ENCODE data around the gene VRK1. TPM values are rescaled to one million over a fixed set of nuclear protein-coding genes. Genes with fewer than 3 reads are reported as not detected.

The VRK1 gene
- total RNA-seq, 4 donors from 2014 or later = 3.8 to 7.0 (median 5.4) TPM

GRCh38 chr14:96830946-96831345, 33.8 kb downstream of the VRK1 start:
- Histone ChIP-seq H3K27me3 (no peaks in the 10 kb centered on the region), H3K36me3 (no peaks in the 10 kb centered on the region), H3K9me3 (no peaks in the 10 kb centered on the region), H3K27ac (no peak overlapping the region), H3K4me1 (peaks cover 0 to 5% of the 10 kb centered on the region in 2 donors), H3K4me3 (no peak overlapping the region)
- TF ChIP-seq CTCF (IDR thresholded peaks at IDR 0.05 in 4 of 5, conservative IDR thresholded peaks at IDR 0.05 in 1 of 5) = no peak
- no peak for TF ChIP-seq POLR2A (IDR thresholded peaks at IDR 0.05)
- in situ Hi-C loops (cut with MboI; ENCODE audit: low sequenced_read_pairs in 4 of 4) = no loop called here
- ATAC-seq = no peak
- no peak for DNase-seq
- intact Hi-C loops (cut with DNase I; ENCODE audit: low total_unique reads) = no loop called here

GRCh38 chr14:96832351-96832750, 35.2 kb downstream of the VRK1 start:
- H3K36me3 ChIP-seq = no peaks in the 10 kb centered on the region
- TF ChIP-seq CTCF (IDR thresholded peaks at IDR 0.05 in 4 of 5, conservative IDR thresholded peaks at IDR 0.05 in 1 of 5) (no peak), POLR2A (IDR thresholded peaks at IDR 0.05) (no peak)
- no peak for ATAC-seq
- in situ Hi-C loops (cut with MboI; ENCODE audit: low sequenced_read_pairs in 4 of 4) = no loop called here
- H3K27me3 ChIP-seq = no peaks in the 10 kb centered on the region
- intact Hi-C loops (cut with DNase I; ENCODE audit: low total_unique reads) = no loop called here
- H3K27ac ChIP-seq = no peak overlapping the region
- H3K9me3 ChIP-seq = no peaks in the 10 kb centered on the region
- H3K4me3 ChIP-seq = no peak overlapping the region
- H3K4me1 ChIP-seq = no peaks in the 10 kb centered on the region
- no peak for DNase-seq

- Histone ChIP-seq H3K36me3 (no peaks in the 10 kb centered on the region), H3K4me3 (no peak overlapping the region), H3K9me3 (no peaks in the 10 kb centered on the region), H3K4me1 (no peaks in the 10 kb centered on the region), H3K27ac (no peak overlapping the region), H3K27me3 (no peaks in the 10 kb centered on the region)
- TF ChIP-seq POLR2A (IDR thresholded peaks at IDR 0.05) (no peak), CTCF (IDR thresholded peaks at IDR 0.05 in 4 of 5, conservative IDR thresholded peaks at IDR 0.05 in 1 of 5) (no peak)
- ATAC-seq = no peak
- intact Hi-C loops (cut with DNase I; ENCODE audit: low total_unique reads) (no loop called here), in situ Hi-C loops (cut with MboI; ENCODE audit: low sequenced_read_pairs in 4 of 4) (no loop called here)
- no peak for DNase-seq
Observed at GRCh38 chr14:96838449-96838848, 41.3 kb downstream of the VRK1 start.

- no peak for DNase-seq
- Histone ChIP-seq H3K27ac (no peak overlapping the region), H3K27me3 (no peaks in the 10 kb centered on the region), H3K9me3 (no peaks in the 10 kb centered on the region), H3K4me1 (no peaks in the 10 kb centered on the region), H3K4me3 (no peak overlapping the region), H3K36me3 (no peaks in the 10 kb centered on the region)
- TF ChIP-seq POLR2A (IDR thresholded peaks at IDR 0.05) = no peak
- TF ChIP-seq CTCF (IDR thresholded peaks at IDR 0.05 in 4 of 5, conservative IDR thresholded peaks at IDR 0.05 in 1 of 5) = no peak
- ATAC-seq = no peak
- intact Hi-C loops (cut with DNase I; ENCODE audit: low total_unique reads) (no loop called here), in situ Hi-C loops (cut with MboI; ENCODE audit: low sequenced_read_pairs in 4 of 4) (no loop called here)
Observed at GRCh38 chr14:96839251-96839650, 42.1 kb downstream of the VRK1 start.

GRCh38 chr14:96843137-96843536, 46.0 kb downstream of the VRK1 start:
- no peak for ATAC-seq
- DNase-seq = no peak
- intact Hi-C loops (cut with DNase I; ENCODE audit: low total_unique reads) (no loop called here), in situ Hi-C loops (cut with MboI; ENCODE audit: low sequenced_read_pairs in 4 of 4) (no loop called here)
- no peak overlapping the region for H3K27ac ChIP-seq
- no peaks in the 10 kb centered on the region for H3K4me1 ChIP-seq
- H3K36me3 ChIP-seq = peaks cover 3 to 13% of the 10 kb centered on the region in 2 donors
- no peak overlapping the region for H3K4me3 ChIP-seq
- no peaks in the 10 kb centered on the region for H3K27me3 ChIP-seq
- TF ChIP-seq CTCF (IDR thresholded peaks at IDR 0.05 in 4 of 5, conservative IDR thresholded peaks at IDR 0.05 in 1 of 5) = no peak
- no peak for TF ChIP-seq POLR2A (IDR thresholded peaks at IDR 0.05)
- H3K9me3 ChIP-seq = no peaks in the 10 kb centered on the region
